ENCODE results near the gene KRTAP9-3.

DNA sequence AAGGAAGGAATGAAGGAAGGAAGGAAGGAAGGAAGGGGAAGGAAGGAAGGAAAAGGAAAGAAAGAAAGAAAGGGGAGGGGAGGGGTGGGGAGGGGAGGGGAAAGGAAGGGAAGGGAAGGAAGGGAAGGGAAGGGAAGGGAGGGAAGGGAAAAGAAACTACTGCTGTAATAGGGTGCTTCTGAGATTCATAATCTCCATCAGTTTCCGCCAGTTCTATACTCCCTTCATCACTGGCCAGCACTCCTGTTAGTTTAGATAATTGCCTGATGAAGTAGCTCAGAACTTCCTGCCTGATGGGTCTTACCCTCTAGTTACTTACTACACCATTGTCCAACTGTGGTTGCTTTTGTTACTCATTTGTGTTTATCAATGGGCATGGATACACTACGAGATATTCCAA is 31.0 kb downstream of the KRTAP9-3 start:
- TF ChIP-seq, protein P1, sequence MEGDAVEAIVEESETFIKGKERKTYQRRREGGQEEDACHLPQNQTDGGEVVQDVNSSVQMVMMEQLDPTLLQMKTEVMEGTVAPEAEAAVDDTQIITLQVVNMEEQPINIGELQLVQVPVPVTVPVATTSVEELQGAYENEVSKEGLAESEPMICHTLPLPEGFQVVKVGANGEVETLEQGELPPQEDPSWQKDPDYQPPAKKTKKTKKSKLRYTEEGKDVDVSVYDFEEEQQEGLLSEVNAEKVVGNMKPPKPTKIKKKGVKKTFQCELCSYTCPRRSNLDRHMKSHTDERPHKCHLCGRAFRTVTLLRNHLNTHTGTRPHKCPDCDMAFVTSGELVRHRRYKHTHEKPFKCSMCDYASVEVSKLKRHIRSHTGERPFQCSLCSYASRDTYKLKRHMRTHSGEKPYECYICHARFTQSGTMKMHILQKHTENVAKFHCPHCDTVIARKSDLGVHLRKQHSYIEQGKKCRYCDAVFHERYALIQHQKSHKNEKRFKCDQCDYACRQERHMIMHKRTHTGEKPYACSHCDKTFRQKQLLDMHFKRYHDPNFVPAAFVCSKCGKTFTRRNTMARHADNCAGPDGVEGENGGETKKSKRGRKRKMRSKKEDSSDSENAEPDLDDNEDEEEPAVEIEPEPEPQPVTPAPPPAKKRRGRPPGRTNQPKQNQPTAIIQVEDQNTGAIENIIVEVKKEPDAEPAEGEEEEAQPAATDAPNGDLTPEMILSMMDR (IDR thresholded peaks at IDR 0.05): no peak
- no peak for TF ChIP-seq EP300 (IDR thresholded peaks at IDR 0.05)
